SK-N-SH treated with all-trans-retinoic acid at 6 μM for 48 hours (cell line): Measurements from ENCODE around the gene CBFA2T3.

ENCODE experiments used
- ARNTL ChIP-seq: fragments of 450-650 bp; formaldehyde crosslinking; IDR thresholded peaks from 2 replicates; pipeline ENCODE4 v1.5.0; 2020; ENCODE audit warnings: low read depth, mild to moderate bottlenecking, moderate library complexity, borderline replicate concordance
- CREB5 ChIP-seq: fragments of 250-450 bp; sonication (Bioruptor Pico); IDR thresholded peaks from 2 replicates; pipeline ENCODE4 v1.5.1; 2020; ENCODE audit warnings: low read depth, mild to moderate bottlenecking, moderate library complexity
- ISL1 ChIP-seq: fragments of 250-450 bp; sonication (Bioruptor Pico); IDR thresholded peaks from 2 replicates; pipeline ENCODE4 v2.1.2; 2022; ENCODE audit warnings: mild to moderate bottlenecking, moderate library complexity
- PATZ1 ChIP-seq: fragments of 250-450 bp; sonication (Bioruptor Pico); IDR thresholded peaks from 2 replicates; pipeline ENCODE4 v1.8.0; 2020; ENCODE audit warnings: mild to moderate bottlenecking, moderate library complexity, borderline replicate concordance
- RARB ChIP-seq: fragments of 250-450 bp; sonication (Bioruptor Pico); IDR thresholded peaks from 2 replicates; pipeline ENCODE4 v1.8.0; 2021; ENCODE audit warnings: mild to moderate bottlenecking, moderate library complexity
- TCF4 ChIP-seq: fragments of 250-450 bp; sonication (Bioruptor Pico); IDR thresholded peaks from 2 replicates; pipeline ENCODE4 v1.8.0; 2021; ENCODE audit warnings: mild to moderate bottlenecking, moderate library complexity, borderline replicate concordance
- TSHZ2 ChIP-seq: fragments of 250-450 bp; sonication (Bioruptor Pico); IDR thresholded peaks from 2 replicates; pipeline ENCODE4 v1.5.0; 2020; ENCODE audit warnings: mild to moderate bottlenecking, moderate library complexity
- ZFP3 ChIP-seq: fragments of 250-450 bp; sonication (Bioruptor Pico); IDR thresholded peaks from 2 replicates; pipeline ENCODE4 v1.5.0; 2020; ENCODE audit warnings: mild to moderate bottlenecking, moderate library complexity
- ZFP30 ChIP-seq: fragments of 450-650 bp; formaldehyde crosslinking; IDR thresholded peaks from 2 replicates; pipeline ENCODE4 v1.5.0; 2022; ENCODE audit warnings: mild to moderate bottlenecking, moderate library complexity

GRCh38 chr16:88856828-88857727 is 119.9 kb downstream of the CBFA2T3 start, which contains the start of the genes GALNS and TRAPPC2L:
- no peak for TF ChIP-seq ZFP30 (CRISPR knock-in tag)
- no peak for TF ChIP-seq PATZ1 (CRISPR knock-in tag)
- TF ChIP-seq ZFP3 (CRISPR knock-in tag) = no peak
- no peak for TF ChIP-seq TSHZ2 (CRISPR knock-in tag)
- TF ChIP-seq RARB = no peak
- no peak for TF ChIP-seq ISL1 (CRISPR knock-in tag)
- no peak for TF ChIP-seq CREB5 (CRISPR knock-in tag)
- TF ChIP-seq ARNTL (CRISPR knock-in tag) = peak; percentile 78; the same call in 1 of the 2 replicates
- no peak for TF ChIP-seq TCF4 (CRISPR knock-in tag)
